ENCODE measurements around the gene RTN4RL2. TPM values are rescaled to one million over a fixed set of nuclear protein-coding genes. Genes with fewer than 3 reads are reported as not detected.
A peak's percentile ranks its signal among the peaks of the same experiment; 100 is the strongest.
"Not testable (repeated sequence)": the region's sequence is repeated elsewhere in the genome, so short reads cannot be mapped to it uniquely, and the experiment has no call there.

The RTN4RL2 gene
- total RNA-seq, 1 donor from 2014 or later, result not detected

DNA sequence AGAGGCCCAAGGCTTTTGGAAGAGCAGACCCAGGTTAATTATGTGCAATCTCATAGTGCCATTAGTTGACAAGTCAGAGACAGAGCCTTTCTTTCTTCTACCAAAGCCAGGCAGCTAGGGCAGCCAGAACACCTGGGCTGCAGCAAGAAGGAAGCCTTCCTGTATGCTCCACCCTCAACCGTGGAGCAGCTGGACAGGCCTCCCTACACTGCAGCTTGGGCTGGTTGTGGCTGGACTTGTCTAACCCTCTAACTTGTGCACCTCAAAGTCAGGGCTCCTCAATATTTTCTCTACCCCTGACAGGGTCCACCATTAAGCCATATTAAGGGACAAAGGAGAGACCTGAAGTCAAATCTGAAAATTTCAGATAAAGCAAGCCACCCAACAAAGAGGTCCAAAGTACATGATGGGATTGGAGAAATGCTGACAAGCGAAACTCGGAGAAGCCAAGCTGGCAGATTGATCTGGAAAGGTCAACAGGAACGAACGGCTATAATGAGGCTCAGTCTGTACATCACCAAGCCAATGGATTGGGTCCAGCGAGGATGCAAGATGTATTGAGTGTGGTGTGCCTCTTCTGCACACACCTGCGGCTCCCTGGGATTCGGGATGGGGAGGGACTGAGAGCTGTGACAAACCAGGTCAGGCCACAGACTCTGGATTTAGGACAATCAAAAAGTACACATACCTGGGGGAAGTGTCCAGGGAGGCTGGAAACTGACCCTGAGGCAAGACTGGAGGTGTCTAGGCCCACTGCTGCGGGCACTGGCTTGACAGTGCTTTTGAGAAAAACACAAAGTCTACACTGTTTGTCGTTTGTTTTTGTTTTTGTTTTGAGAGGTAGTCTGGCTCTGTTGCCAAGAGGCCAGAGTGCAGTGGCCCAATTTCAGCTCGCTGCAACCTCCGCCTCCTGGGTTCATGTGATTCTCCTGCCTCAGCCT is 21.7 kb upstream of the RTN4RL2 start:
- intact Hi-C loops (cut with micrococcal nuclease), result no loop called here
- H3K27me3 Mint-ChIP-seq (ENCODE audit: low read depth), result peaks cover 3% of the 10 kb centered on the region
- H3K4me1 Mint-ChIP-seq (ENCODE audit: low read depth), result no peaks in the 10 kb centered on the region
- no peaks in the 10 kb centered on the region for H3K9me3 Mint-ChIP-seq
- H3K27ac Mint-ChIP-seq, result no peak overlapping the region
- DNase-seq (ENCODE audit: low spot score), result no peak
- no peak overlapping the region for H3K4me3 Mint-ChIP-seq (ENCODE audit: low read depth)
- no peaks in the 10 kb centered on the region for H3K36me3 Mint-ChIP-seq (ENCODE audit: low read depth)

DNA sequence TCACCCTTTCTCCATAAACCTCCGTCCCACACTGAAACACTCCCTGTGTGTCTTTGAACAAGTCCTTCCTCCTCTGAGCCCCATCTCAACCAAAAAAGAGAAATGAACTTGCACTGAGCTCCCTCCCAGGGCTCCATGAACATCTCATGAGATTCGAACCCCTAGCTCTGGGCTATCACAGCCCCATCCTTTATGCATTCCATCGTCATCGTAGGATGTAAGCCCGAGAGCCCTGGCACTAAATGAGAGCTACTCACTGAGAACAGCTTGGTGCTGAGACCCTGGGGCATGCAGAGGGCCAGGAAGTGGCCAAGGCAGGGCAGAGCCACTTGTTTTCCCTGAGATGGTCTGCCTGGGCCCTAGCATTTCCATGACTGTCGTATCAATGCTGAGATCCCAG is 20.5 kb upstream of the RTN4RL2 start:
- Mint-ChIP-seq H3K9me3 (no peaks in the 10 kb centered on the region), H3K4me3 (ENCODE audit: low read depth) (no peak overlapping the region), H3K4me1 (ENCODE audit: low read depth) (no peaks in the 10 kb centered on the region), H3K36me3 (ENCODE audit: low read depth) (no peaks in the 10 kb centered on the region), H3K27me3 (ENCODE audit: low read depth) (peaks cover 3% of the 10 kb centered on the region), H3K27ac (no peak overlapping the region)
- no peak for DNase-seq (ENCODE audit: low spot score)
- intact Hi-C loops (cut with micrococcal nuclease), result no loop called here

DNA sequence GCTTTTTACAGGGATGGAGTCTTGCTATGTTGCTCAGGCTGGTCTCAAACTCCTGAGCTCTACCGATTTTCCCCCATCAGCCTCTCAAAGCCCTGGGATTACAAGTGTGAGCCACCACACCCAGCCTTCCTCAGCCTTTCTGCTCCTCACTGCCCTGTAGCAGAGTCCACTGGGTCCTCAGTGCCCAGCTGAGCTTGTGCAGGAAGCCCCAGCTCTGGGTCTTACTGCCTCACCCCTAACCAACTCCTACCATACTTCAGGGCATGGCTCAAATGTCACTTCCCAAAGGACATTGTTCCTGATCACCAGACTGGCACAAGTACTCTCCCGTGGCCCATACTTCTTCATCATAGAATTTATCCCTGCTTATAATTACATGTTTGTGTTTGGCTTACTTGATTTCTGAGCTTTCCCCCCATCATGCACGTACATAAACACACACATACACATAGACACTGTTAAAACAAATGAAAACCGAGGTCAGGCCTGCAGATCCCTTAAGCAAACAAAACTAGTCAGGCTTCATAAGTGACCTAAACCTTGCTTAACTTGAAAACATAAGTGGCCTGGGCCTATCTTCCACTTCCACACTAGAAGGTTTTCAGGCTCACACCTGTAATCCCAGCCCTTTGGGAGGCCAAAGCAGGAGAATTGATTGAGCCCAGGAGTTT is 19.4 kb upstream of the RTN4RL2 start:
- H3K4me1 Mint-ChIP-seq (ENCODE audit: low read depth), result no peaks in the 10 kb centered on the region
- H3K27ac Mint-ChIP-seq, result no peak overlapping the region
- no peaks in the 10 kb centered on the region for H3K36me3 Mint-ChIP-seq (ENCODE audit: low read depth)
- no peak for DNase-seq (ENCODE audit: low spot score)
- H3K4me3 Mint-ChIP-seq (ENCODE audit: low read depth), result no peak overlapping the region
- H3K9me3 Mint-ChIP-seq, result no peaks in the 10 kb centered on the region
- H3K27me3 Mint-ChIP-seq (ENCODE audit: low read depth), result peaks cover 3% of the 10 kb centered on the region
- intact Hi-C loops (cut with micrococcal nuclease), result no loop called here

DNA sequence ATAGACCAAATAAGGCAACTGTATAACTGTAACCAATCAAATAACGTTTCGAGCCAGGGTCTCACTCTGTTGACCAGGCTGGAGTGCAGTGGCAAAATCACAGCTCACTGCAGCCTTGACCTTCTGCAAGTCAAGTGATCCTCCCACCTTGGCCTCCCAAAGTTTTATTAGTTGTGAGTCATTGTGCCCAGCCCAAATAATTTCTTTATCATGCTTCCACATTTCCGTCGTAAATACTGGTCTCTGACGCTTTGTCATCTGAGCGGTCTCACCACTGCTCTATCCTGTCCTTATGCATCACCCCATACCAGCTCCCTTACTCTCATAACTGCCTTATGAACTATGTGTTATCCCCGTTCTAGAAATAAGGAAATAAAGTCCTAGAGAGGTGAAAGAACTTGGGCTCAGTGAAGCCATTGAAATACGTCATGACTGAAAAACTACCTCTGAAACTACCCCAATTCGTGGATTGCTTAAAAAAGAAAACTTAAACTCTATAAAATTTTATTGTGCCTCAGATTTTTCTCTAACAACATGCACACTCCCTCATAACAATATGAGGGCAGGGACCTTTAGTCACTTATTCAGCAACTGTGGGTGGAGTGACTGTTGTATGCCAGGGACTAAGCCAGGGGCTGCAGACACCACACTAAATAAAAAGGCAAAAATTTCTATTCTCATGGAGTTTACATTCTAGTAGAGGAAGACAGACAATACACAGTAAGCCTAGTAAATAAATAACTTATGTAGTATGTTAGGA is 15.8 kb upstream of the RTN4RL2 start:
- no peak for DNase-seq (ENCODE audit: low spot score)
- peaks cover 11% of the 10 kb centered on the region for H3K27me3 Mint-ChIP-seq (ENCODE audit: low read depth)
- H3K4me3 Mint-ChIP-seq (ENCODE audit: low read depth), result no peak overlapping the region
- no peaks in the 10 kb centered on the region for H3K4me1 Mint-ChIP-seq (ENCODE audit: low read depth)
- H3K9me3 Mint-ChIP-seq, result no peaks in the 10 kb centered on the region
- H3K27ac Mint-ChIP-seq, result no peak overlapping the region
- intact Hi-C loops (cut with micrococcal nuclease), result no loop called here
- H3K36me3 Mint-ChIP-seq (ENCODE audit: low read depth), result no peaks in the 10 kb centered on the region

DNA sequence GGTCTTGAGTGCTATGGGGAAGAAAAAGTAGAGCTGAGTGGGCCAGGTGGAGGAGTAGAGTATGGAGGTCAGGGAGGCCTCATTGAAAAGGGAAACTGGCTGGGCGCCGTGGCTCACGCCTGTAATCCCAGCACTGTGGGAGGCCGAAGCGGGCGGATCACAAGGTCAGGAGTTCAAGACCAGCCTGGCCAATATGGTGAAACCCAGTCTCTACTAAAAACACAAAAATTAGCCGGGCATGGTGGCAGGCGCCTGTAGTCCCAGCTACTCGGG is 15.3 kb upstream of the RTN4RL2 start:
- H3K36me3 Mint-ChIP-seq (ENCODE audit: low read depth); H3K4me3 Mint-ChIP-seq (ENCODE audit: low read depth); H3K4me1 Mint-ChIP-seq (ENCODE audit: low read depth); intact Hi-C loops (cut with micrococcal nuclease); DNase-seq (ENCODE audit: low spot score); H3K27ac Mint-ChIP-seq; H3K9me3 Mint-ChIP-seq: not testable (repeated sequence)
- peaks cover 11% of the 10 kb centered on the region for H3K27me3 Mint-ChIP-seq (ENCODE audit: low read depth)

DNA sequence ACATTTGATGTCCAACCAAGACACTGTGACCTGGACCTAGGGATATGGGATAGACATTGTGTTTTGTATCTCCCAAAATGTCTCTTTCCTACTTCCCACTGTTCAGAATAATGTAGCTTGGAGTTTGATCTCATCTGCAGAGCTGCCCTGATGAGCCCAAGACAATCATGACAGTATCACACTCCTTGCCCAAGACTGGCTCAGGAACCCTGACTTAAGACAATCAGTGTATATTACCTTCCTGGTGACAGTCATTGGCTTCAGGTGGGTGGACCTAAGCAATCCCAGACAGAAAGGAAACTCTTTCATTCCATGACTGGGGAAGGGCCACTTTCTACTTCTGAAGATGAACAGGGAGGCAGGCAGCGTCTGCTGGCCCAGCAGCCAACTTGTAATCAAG is 14.3 kb upstream of the RTN4RL2 start:
- Mint-ChIP-seq H3K27me3 (ENCODE audit: low read depth) (peaks cover 11% of the 10 kb centered on the region), H3K9me3 (no peaks in the 10 kb centered on the region), H3K4me1 (ENCODE audit: low read depth) (no peaks in the 10 kb centered on the region), H3K27ac (no peak overlapping the region), H3K4me3 (ENCODE audit: low read depth) (no peak overlapping the region), H3K36me3 (ENCODE audit: low read depth) (no peaks in the 10 kb centered on the region)
- DNase-seq (ENCODE audit: low spot score), result no peak
- intact Hi-C loops (cut with micrococcal nuclease), result no loop called here

DNA sequence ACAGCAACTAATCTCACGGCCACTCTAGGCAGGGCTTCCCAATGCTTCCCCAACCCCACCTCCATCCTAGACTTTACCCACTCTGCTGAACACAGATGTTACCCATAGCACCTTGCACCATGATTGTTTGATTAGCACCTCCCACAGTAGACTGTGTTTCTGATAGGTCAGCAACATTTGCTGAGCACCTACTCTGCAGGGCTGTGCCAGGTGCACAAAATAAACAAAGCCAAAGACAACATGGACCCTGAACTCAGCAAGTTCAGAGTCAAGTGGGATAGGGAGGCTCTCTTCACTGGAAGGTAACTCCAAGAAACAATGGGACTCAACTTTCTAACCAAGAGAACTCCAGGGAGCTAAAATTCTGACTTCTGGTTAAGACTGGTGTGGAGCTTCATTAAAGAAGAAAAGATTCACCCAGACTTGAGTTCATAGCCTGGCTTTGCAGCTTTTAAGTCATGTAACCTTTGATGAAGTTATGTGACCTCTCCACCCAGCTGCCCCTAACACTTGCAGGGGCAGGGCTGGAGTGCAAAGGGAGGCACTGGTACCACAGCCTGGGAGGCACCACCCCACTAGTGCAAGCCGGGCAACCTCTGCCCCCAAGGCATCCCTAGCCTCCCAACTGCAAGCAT is 6.7 kb upstream of the RTN4RL2 start:
- H3K27me3 Mint-ChIP-seq (ENCODE audit: low read depth), result peaks cover 29% of the 10 kb centered on the region
- H3K9me3 Mint-ChIP-seq, result no peaks in the 10 kb centered on the region
- intact Hi-C loops (cut with micrococcal nuclease), result no loop called here
- no peak overlapping the region for H3K4me3 Mint-ChIP-seq (ENCODE audit: low read depth)
- no peaks in the 10 kb centered on the region for H3K36me3 Mint-ChIP-seq (ENCODE audit: low read depth)
- no peak for DNase-seq (ENCODE audit: low spot score)
- no peak overlapping the region for H3K27ac Mint-ChIP-seq
- peaks cover 10% of the 10 kb centered on the region for H3K4me1 Mint-ChIP-seq (ENCODE audit: low read depth)

DNA sequence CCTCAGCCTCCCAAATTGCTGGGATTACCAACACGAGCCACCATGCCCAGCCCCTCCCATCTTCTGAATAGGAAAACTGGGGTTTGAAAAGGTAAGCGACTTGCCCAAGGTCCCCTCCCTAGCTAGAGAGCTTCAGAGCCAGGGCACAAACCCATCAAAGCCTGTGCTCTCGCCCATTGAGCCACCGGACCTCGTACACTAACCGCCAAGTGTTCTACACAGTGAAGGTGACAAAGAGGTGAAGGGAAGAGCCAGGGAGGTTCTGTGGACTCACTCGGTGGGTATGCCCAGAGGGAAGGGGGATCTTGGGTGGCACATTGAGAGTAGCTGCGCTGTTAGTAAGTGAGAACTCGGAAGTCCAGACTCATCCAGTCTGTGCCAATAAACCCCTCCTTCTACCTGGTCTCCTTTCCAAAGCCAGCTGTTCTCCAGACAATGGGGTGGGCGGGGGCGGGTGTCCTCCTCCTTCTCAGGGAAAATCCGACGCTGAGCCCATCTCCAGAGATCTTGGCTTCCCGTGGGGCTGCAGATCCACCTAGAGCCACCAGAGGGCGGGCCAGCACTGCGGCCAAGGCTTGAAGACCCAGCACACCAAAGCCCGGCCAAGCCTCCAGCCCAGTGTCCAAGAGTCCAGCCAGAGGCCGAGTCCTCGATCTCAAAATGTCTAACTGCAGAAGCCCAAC is 3.2 kb upstream of the RTN4RL2 start:
- peaks cover 49% of the 10 kb centered on the region for H3K27me3 Mint-ChIP-seq (ENCODE audit: low read depth)
- peak; percentile 63 for DNase-seq (ENCODE audit: low spot score)
- H3K36me3 Mint-ChIP-seq (ENCODE audit: low read depth), result no peaks in the 10 kb centered on the region
- H3K4me1 Mint-ChIP-seq (ENCODE audit: low read depth), result peaks cover 22% of the 10 kb centered on the region
- peak overlapping the region; percentile 9 for H3K4me3 Mint-ChIP-seq (ENCODE audit: low read depth)
- no peak overlapping the region for H3K27ac Mint-ChIP-seq
- H3K9me3 Mint-ChIP-seq, result no peaks in the 10 kb centered on the region
- intact Hi-C loops (cut with micrococcal nuclease), result loop anchor here (1.0 to 5.0 kb wide), 7 partner anchors 23 to 1685 kb away; partner anchors contain the start of genes FAM111A and SLC43A1

DNA sequence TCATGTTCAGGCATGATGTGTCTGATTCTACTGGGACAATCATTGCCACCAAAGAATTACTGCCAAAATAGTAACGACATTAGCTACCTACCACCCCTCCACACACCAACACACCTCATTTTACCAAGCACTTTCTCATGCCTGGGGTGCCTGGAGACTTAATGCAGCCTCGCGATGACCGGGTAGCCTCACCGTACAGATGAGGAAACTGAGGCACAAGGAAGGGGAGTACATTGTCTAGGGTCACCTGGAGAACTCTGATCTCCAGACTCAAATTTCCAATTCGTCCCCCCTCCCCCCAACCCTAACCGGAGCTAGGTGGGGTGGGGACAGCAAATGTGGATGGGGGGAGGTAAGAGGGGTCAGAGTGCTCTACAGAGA is 2.7 kb upstream of the RTN4RL2 start:
- DNase-seq (ENCODE audit: low spot score), result no peak
- Mint-ChIP-seq H3K27ac (no peak overlapping the region), H3K9me3 (no peaks in the 10 kb centered on the region), H3K4me3 (ENCODE audit: low read depth) (peak overlapping the region; percentile 9), H3K36me3 (ENCODE audit: low read depth) (no peaks in the 10 kb centered on the region), H3K27me3 (ENCODE audit: low read depth) (peaks cover 48% of the 10 kb centered on the region), H3K4me1 (ENCODE audit: low read depth) (peaks cover 22% of the 10 kb centered on the region)
- intact Hi-C loops (cut with micrococcal nuclease), result loop anchor here (1.0 to 5.0 kb wide), 7 partner anchors 23 to 1685 kb away; partner anchors contain the start of genes FAM111A and SLC43A1

DNA sequence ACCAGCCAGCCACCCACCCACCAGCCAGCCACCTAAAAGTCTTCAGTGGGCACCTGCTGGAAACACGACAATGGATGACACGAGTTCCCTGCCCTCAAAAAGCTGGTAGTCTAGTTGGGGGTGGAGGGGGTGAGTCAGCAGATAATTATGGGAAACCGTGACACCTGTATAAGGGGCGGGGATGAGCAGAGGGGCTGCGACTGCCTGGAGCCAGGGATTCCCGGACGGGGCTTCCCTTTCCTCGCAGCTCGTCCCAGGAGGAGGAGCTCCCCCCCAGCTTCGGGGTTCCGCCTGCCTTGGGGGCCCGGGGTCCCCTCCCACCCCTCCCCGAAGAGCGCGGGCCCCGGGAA is 2.3 kb upstream of the RTN4RL2 start:
- intact Hi-C loops (cut with micrococcal nuclease), result loop anchor here (5.0 kb wide), 1 partner anchor 1684 kb away; the partner anchor contains the start of gene FAM111A
- no peak overlapping the region for H3K27ac Mint-ChIP-seq
- no peak overlapping the region for H3K4me3 Mint-ChIP-seq (ENCODE audit: low read depth)
- peaks cover 49% of the 10 kb centered on the region for H3K27me3 Mint-ChIP-seq (ENCODE audit: low read depth)
- H3K4me1 Mint-ChIP-seq (ENCODE audit: low read depth), result peaks cover 22% of the 10 kb centered on the region
- no peaks in the 10 kb centered on the region for H3K36me3 Mint-ChIP-seq (ENCODE audit: low read depth)
- DNase-seq (ENCODE audit: low spot score), result no peak
- H3K9me3 Mint-ChIP-seq, result no peaks in the 10 kb centered on the region

DNA sequence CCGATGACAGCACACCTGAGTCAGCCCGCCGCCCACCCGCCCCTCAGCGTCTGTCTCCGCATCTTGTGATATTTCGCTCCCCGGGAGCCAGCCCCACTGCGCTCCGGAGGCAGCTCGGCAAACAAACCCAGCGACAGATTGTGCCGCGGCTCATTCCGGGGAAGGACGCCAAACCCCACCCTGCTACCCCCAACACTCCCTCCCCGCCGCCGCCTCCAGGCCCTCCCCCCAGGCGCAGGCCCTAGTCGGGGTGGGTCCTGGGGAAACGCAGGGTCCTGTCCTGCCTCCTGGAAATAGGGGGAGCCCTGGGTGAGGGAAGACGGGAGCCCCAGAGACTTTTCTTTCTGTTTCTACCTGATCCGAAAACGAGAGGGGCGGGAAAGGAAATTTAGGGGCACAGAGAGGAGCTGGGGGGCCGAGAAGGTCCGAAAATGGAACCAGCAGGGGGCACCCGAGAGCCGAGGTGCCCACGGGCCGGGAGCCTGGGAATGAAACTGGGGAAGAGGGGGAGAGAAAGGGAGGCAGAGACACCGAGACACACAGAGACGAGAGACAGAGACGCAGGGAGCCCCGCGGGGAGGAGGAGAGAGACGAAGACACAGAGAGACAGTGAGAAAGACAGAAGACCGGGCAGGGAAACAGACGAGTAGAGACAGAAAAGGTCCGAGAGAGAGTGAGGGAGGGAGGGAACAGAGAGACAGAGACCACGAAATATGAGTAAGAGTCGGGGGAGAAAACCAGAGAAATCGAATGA is 1.7 kb upstream of the RTN4RL2 start:
- no peaks in the 10 kb centered on the region for H3K9me3 Mint-ChIP-seq
- intact Hi-C loops (cut with micrococcal nuclease), result loop anchor here (5.0 kb wide), 1 partner anchor 1684 kb away; the partner anchor contains the start of gene FAM111A
- H3K4me3 Mint-ChIP-seq (ENCODE audit: low read depth), result peak overlapping the region; percentile 81
- H3K27ac Mint-ChIP-seq, result no peak overlapping the region
- peaks cover 22% of the 10 kb centered on the region for H3K4me1 Mint-ChIP-seq (ENCODE audit: low read depth)
- no peaks in the 10 kb centered on the region for H3K36me3 Mint-ChIP-seq (ENCODE audit: low read depth)
- peaks cover 52% of the 10 kb centered on the region for H3K27me3 Mint-ChIP-seq (ENCODE audit: low read depth)
- no peak for DNase-seq (ENCODE audit: low spot score)

All from activated T-helper 2 cell treated with anti-CD3 and anti-CD28 coated beads, Interferon-gamma antibody, Interleukin-2, Interleukin-4, amounts not matched to agents 10 μg/mL and 5 μg/mL and 100 μg/mL, durations not matched to agents 14 hours and 24 hours and 36 hours (primary cell).